ENCODE results near the gene TPTE2.
"Not testable (repeated sequence)": the region's sequence is repeated elsewhere in the genome, so short reads cannot be mapped to it uniquely, and the experiment has no call there.

TPTE2 gene

DNA sequence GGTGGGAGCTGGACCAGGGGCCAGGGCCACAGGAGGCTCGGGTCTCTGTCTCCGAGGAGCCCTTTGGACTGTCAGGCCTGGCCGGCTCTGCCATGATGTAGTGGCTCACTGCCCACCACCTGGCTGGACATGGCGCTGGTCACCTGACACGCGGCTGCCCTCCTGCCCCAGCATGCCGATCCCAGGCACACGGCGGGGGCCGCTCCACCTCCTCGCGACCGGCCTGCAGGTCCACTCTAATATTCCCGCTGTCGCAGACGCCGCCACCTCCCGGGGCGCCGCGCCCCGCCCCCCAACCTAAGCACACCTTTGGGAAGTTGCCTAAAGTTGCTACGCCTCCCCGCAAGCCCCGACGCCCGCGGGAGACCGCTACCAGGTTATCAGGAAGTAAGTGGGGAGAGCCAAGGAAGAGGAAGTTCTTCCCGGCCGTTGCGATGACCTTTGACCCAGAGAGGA lies at the start of gene TPTE2:
TPTE2 (minus strand) TSS at position 406 of the 456 bp plus-strand sequence. CDS start 58,298 bp downstream, outside the sequence.
- not testable (repeated sequence) for H3K4me1 ChIP-seq, H3K4me3 ChIP-seq
- in situ Hi-C loops (cut with MboI; ENCODE audit: low sequenced_read_pairs) = loop anchor here (5.0 kb wide), 1 partner anchor 1701 kb away; no protein-coding TSS in a partner anchor

DNA sequence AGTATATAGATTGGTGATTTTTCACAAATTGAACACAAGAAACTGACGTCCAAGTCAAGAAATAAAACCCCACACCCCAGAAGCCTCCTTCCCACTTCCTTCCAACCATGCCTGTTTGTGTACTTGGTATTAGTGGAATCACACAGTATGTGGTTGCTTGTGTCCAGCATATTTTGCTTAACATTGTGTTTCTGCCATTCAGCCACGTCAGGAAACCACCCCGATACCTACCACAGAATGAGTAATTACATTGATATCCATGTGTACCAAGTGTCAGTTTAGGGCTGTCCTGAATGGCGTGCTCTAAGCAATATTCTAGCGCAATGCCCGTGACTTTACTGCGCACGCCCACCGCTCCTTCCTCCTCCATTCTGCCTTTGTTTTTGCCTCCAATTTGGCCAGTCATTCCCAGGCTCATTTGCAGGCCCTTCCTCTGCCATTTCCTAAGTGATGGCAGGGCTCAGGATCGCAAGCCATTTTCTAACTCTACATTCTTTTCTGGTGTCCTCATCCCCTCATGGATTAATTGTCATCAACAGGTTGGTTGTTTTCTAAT lies 46.3 kb upstream of the TPTE2 start:
- H3K27me3 ChIP-seq (ENCODE audit: low read depth) = no peaks in the 10 kb centered on the region
- no peaks in the 10 kb centered on the region; the same call in 1 of the 2 replicates for H3K9me3 ChIP-seq
- peaks cover 32% of the 10 kb centered on the region for H3K36me3 ChIP-seq (replicated peaks)
- H3K4me3 ChIP-seq = no peak overlapping the region
- no peak for DNase-seq (ENCODE audit: low spot score in 2 of 2)
- peaks cover 18% of the 10 kb centered on the region for H3K4me1 ChIP-seq
- in situ Hi-C loops (cut with MboI; ENCODE audit: low sequenced_read_pairs) = no loop called here

More for the DNA sequence above, at the start of gene TPTE2:
- H3K9me3 ChIP-seq; DNase-seq (ENCODE audit: low spot score in 2 of 2); H3K27me3 ChIP-seq (ENCODE audit: low read depth); H3K36me3 ChIP-seq (replicated peaks): not testable (repeated sequence)

DNA sequence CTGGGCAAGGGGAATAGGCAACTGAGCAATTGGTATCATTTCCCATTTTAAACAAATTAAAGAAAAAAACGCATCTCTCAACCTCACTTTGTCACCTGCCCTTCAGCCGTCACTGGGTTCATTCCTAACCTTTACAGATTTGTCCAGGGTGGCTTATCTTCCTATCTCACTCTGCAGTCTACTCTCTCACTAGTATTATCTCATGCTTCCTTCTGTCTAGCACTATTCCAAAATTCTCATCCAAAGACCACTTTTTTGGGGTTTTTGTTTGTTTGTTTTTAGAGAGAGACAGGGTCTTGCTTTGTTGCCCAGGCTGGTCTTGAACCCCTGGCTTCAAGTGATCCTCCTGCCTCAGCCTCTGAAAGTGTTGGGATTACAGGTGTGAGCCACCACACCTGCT lies 45.4 kb upstream of the TPTE2 start:
- H3K4me1 ChIP-seq = peaks cover 18% of the 10 kb centered on the region
- in situ Hi-C loops (cut with MboI; ENCODE audit: low sequenced_read_pairs) = no loop called here
- no peak overlapping the region for H3K4me3 ChIP-seq
- H3K36me3 ChIP-seq (replicated peaks) = peaks cover 32% of the 10 kb centered on the region
- no peaks in the 10 kb centered on the region for H3K27me3 ChIP-seq (ENCODE audit: low read depth)
- no peaks in the 10 kb centered on the region; the same call in 1 of the 2 replicates for H3K9me3 ChIP-seq
- no peak for DNase-seq (ENCODE audit: low spot score in 2 of 2)

DNA sequence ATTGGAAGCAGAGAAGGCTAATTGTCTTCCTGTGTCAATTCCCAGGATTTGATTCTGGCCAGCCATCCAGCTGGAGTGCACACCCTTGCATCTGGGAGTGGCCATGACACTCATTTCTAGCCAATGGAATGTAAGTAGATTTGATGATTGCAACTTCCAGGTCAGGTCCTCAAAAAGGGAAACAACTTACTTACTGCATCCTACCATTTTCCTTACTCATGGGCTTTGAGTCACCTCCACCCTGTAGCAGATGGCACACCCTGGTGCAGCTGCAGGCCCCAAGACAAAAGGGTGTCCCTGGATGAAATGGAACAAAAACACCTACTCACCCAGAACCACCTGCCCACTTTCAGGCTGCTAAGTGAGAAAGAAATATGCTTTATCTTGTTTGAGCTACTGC lies 44.8 kb upstream of the TPTE2 start:
- peaks cover 32% of the 10 kb centered on the region for H3K36me3 ChIP-seq (replicated peaks)
- no peak for DNase-seq (ENCODE audit: low spot score in 2 of 2)
- H3K9me3 ChIP-seq = no peaks in the 10 kb centered on the region; the same call in 1 of the 2 replicates
- no peak overlapping the region for H3K4me3 ChIP-seq
- H3K27me3 ChIP-seq (ENCODE audit: low read depth) = no peaks in the 10 kb centered on the region
- peaks cover 21% of the 10 kb centered on the region for H3K4me1 ChIP-seq
- in situ Hi-C loops (cut with MboI; ENCODE audit: low sequenced_read_pairs) = no loop called here

DNA sequence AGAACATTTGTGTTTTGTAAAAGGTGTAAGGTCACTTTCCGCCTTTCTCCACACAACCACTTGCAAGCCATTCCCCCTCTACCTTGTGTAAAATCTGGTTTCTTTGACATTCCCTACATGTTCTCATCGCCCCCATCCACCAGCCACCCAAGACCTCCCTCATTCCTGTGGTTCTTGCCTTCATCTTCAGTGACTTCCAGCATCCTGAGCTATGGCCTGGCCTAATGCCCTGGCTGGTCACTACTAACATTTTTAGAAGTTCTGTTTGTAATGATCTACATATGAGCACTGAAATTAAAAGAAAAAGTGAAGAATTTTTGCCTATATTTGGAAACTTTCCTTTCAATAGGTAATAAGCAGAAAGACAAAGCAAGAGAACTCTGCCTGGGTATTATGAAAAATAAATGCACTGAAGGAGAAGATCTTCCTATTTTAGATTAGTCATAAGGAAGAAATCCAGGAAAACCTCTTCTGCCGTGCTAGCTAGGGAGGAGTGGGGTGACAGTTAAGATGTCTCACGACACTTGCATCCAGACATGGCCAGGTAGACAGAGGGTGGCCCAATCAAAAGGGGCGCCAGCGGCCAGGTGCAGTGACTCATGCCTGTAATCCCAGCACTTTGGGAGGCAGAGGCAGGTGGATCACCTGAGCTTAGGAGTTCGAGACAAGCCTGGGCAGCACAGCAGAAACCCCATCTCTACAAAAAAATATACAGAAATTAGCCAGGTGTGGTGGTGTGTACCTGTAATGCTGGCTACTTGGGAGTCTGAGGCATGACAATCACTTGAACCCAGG lies 44.0 kb upstream of the TPTE2 start:
- Histone ChIP-seq H3K27me3 (ENCODE audit: low read depth) (no peaks in the 10 kb centered on the region), H3K4me1 (peaks cover 24% of the 10 kb centered on the region), H3K4me3 (no peak overlapping the region), H3K9me3 (no peaks in the 10 kb centered on the region), H3K36me3 (replicated peaks) (peaks cover 28% of the 10 kb centered on the region)
- in situ Hi-C loops (cut with MboI; ENCODE audit: low sequenced_read_pairs) = no loop called here
- DNase-seq (ENCODE audit: low spot score in 2 of 2) = no peak

DNA sequence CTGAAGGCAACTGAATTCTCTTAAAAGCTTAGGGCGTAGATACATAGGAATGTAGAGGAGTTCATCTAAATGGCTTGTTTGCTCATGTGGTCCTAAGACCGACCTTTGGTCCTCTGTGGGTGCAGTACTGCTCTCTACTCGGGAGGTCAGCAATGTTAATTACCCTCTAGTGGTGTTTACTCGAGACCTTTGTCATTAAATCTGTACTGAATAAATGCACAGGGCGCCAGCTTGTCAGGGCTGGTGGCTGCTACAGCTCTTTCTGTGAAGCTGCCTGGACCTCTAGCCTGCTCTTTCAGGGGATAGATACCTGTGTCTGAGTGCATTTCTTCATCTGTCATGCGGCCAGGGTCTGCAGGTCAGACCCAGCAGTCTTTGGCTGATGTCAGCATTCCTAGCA lies 43.0 kb upstream of the TPTE2 start:
- DNase-seq (ENCODE audit: low spot score in 2 of 2) = peak; percentile 28 to 41

DNA sequence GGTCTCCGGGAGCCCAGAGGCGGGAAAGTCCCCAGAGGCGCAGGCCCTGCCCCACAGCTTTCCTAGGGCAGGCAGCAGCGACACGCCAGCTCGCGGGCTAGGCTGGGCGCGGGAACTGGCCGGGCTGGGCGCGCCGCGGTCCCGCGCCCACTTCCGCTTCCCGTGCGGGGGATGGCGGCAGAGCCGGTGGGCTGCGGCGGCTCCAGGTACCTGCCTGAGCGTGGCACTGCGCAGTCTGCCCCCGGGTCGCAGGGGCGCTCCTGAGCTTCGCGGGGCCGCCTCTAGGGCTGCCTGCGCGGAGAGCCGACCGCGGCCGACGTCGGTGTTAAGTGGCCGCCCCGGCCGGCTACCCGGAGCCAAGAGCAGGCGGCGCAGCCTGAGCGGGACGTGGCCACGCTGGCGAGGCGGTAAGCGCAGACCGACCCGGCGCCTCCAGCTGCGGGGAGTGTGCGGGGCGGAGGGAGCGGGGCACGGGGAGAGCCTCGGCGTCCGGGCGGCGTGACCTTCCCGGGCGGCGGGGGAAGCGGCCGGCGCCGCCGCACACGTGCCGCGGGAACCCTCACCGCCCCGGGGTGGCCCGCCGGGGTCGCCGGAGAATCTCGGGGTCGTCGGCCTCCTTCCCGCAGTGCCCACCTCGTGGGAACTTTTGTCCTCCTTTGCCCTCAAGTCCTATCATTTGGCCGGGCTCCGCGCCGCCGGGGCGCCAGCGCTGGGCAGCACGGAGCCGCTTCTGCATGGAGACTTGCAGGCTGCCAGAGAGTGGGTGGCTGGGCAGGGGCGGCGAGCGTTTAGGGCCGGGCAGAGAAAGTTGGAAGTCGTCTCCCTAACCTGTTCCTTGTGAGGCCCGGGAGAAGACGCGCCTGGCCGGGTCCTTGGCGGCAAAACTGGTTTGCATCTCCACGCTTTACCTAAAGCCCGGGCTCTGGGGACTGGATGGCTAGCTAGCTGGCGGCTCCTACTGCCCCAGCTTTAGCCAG lies 40.7 kb upstream of the TPTE2 start:
- in situ Hi-C loops (cut with MboI; ENCODE audit: low sequenced_read_pairs) = no loop called here
- peaks cover 19% of the 10 kb centered on the region for H3K36me3 ChIP-seq (replicated peaks)

More for the DNA sequence above, 43.0 kb upstream of the TPTE2 start:
- peaks cover 33% of the 10 kb centered on the region for H3K4me1 ChIP-seq
- H3K9me3 ChIP-seq = no peaks in the 10 kb centered on the region
- peak overlapping the region; percentile 64; the same call in 1 of the 2 replicates for H3K4me3 ChIP-seq
- peaks cover 28% of the 10 kb centered on the region for H3K36me3 ChIP-seq (replicated peaks)
- in situ Hi-C loops (cut with MboI; ENCODE audit: low sequenced_read_pairs) = no loop called here
- H3K27me3 ChIP-seq (ENCODE audit: low read depth) = no peaks in the 10 kb centered on the region

DNA sequence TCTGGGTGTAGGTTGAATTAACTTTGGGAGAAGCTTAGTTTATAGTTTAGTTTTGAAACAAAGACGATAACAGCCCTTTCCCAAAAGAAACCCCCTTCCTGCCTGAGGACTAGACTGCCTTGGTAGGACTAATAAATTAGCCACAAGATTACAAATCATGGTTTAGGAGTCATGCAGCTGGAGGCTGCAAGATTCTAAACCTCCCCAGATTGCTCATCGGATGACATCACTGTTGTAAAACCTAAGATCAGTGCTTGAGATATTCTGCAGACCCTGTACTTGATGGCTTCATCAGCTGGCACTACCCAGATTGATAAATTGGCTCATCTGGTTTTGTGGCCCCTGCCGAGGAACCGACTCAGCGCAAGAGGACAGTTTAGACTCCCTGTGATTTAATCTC lies 36.2 kb upstream of the TPTE2 start:
- Histone ChIP-seq H3K9me3 (no peaks in the 10 kb centered on the region), H3K4me3 (no peak overlapping the region), H3K36me3 (replicated peaks) (no peaks in the 10 kb centered on the region), H3K27me3 (ENCODE audit: low read depth) (no peaks in the 10 kb centered on the region), H3K4me1 (peaks cover 18% of the 10 kb centered on the region)
- in situ Hi-C loops (cut with MboI; ENCODE audit: low sequenced_read_pairs) = no loop called here
- DNase-seq (ENCODE audit: low spot score in 2 of 2) = no peak

More for the DNA sequence above, 40.7 kb upstream of the TPTE2 start:
- DNase-seq (ENCODE audit: low spot score in 2 of 2) = peak; percentile 41 to 69
- Histone ChIP-seq H3K4me1 (peaks cover 36% of the 10 kb centered on the region), H3K27me3 (ENCODE audit: low read depth) (no peaks in the 10 kb centered on the region), H3K9me3 (no peaks in the 10 kb centered on the region), H3K4me3 (peak overlapping the region; percentile 64)

DNA sequence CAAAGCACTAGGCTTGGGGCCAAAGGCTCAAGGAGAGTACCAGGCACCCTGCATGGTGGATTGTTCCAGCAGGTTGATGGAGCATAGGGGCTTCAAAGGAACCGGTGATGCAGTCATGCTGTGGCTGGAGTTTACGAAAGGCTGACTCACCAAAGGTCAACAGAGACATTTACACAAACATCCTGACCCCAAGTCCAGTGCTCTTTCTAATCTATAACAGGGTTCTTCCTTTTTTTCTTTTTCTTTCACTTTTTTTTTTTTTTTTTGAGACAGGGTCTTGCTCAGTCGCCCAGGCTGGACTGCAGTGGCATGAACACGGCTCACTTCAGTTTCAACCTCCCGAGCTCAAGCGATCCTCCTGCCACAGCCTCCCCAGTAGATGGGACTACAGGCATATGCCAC lies 35.6 kb upstream of the TPTE2 start:
- no peak for DNase-seq (ENCODE audit: low spot score in 2 of 2)
- in situ Hi-C loops (cut with MboI; ENCODE audit: low sequenced_read_pairs) = no loop called here

DNA sequence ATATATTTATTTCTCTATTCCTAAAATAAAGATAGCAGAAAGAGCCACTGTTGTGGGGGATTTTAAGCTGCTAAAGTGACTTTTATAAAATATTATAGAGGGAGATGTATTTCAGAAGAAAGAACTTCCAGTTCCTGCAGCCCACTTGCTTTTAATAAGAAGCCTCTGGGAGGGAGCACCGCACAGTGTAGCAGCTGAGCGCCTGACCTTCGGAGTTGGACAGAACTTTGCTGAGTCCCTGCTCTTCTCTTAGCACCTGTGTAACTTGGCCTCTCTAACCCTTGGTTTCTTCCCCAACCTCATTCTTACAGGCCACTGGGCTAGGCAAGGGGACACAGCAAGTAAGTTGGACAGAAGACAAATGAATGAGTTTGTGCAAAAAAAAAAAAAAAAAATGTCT lies 34.8 kb upstream of the TPTE2 start:
- in situ Hi-C loops (cut with MboI; ENCODE audit: low sequenced_read_pairs) = no loop called here
- Histone ChIP-seq H3K4me3 (no peak overlapping the region), H3K36me3 (replicated peaks) (no peaks in the 10 kb centered on the region), H3K9me3 (no peaks in the 10 kb centered on the region), H3K27me3 (ENCODE audit: low read depth) (no peaks in the 10 kb centered on the region), H3K4me1 (peaks cover 14% of the 10 kb centered on the region)
- DNase-seq (ENCODE audit: low spot score in 2 of 2) = no peak

More for the DNA sequence above, 35.6 kb upstream of the TPTE2 start:
- peaks cover 18% of the 10 kb centered on the region for H3K4me1 ChIP-seq
- H3K36me3 ChIP-seq (replicated peaks) = no peaks in the 10 kb centered on the region
- H3K27me3 ChIP-seq (ENCODE audit: low read depth) = no peaks in the 10 kb centered on the region
- H3K4me3 ChIP-seq = no peak overlapping the region
- H3K9me3 ChIP-seq = no peaks in the 10 kb centered on the region

DNA sequence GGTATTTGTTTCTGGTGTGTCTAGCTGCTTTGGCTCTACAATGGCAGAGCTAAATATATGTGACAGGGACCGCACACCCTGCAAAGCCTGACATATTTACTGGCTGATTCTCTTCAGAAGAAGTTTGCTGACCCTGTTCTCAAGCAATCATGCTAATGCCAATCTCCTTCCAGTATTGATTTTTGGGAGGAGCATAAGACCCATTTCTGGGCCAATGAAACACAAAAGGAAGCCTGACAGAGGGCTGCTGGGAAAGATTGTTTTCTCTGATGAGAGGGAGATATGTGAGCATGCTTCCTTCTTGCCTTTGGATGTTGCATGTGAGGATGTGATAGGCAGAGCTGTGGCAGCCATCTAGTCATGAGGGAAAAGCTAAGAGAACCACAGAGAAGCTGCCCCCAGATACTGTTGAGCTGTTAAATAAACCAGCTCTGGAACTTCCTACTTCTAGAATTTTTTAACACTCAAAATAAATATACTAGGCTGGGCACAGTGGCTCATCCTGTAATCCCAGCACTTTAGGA lies 31.4 kb upstream of the TPTE2 start:
- no peak for DNase-seq (ENCODE audit: low spot score in 2 of 2)
- Histone ChIP-seq H3K4me3 (no peak overlapping the region), H3K36me3 (replicated peaks) (no peaks in the 10 kb centered on the region), H3K9me3 (no peaks in the 10 kb centered on the region), H3K4me1 (no peaks in the 10 kb centered on the region), H3K27me3 (ENCODE audit: low read depth) (no peaks in the 10 kb centered on the region)
- in situ Hi-C loops (cut with MboI; ENCODE audit: low sequenced_read_pairs) = no loop called here

DNA sequence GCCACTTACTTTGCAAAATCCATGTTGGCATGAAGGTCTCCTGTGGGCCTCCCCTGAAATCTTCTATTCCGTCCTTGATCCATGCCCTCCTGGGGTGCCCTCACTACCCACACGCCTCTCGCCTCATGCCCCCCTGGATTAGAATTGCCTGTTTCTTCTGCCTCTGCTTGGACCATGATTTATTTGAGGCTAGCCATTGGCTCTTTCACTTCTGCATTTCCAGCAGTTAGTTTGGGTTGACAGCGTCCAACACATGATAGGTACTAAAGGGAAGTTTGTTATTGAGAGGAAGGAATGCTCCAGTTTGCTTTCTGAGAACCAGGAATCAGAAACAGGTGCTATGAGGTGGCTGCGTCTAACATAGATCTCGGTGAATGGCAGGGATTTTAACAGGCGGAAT lies 30.5 kb upstream of the TPTE2 start:
- H3K9me3 ChIP-seq = no peaks in the 10 kb centered on the region
- H3K27me3 ChIP-seq (ENCODE audit: low read depth) = no peaks in the 10 kb centered on the region
- H3K4me3 ChIP-seq = no peak overlapping the region
- in situ Hi-C loops (cut with MboI; ENCODE audit: low sequenced_read_pairs) = no loop called here
- no peak for DNase-seq (ENCODE audit: low spot score in 2 of 2)
- no peaks in the 10 kb centered on the region for H3K36me3 ChIP-seq (replicated peaks)
- H3K4me1 ChIP-seq = peaks cover 7% of the 10 kb centered on the region; the same call in 1 of the 2 replicates

DNA sequence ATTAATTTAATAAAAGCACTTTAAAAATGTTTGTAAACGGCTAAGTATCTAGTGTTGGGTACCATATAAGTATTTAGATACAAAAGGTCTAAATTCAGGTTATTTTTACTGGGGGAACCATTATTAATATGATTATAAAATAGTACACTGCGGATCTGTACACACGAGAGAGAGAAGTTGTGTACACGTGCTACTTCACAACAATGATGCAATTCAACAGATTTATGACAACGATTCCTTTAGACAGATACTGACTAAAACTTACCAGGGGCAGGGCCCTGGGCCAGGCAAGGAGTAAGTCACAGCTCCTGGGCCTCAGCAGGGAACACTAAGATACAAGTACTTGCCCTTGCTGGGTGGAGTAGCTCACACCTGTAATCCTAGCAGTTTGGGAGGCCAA lies 29.1 kb upstream of the TPTE2 start:
- no peaks in the 10 kb centered on the region for H3K9me3 ChIP-seq
- DNase-seq (ENCODE audit: low spot score in 2 of 2) = no peak
- peaks cover 7% of the 10 kb centered on the region; the same call in 1 of the 2 replicates for H3K4me1 ChIP-seq
- no peaks in the 10 kb centered on the region for H3K27me3 ChIP-seq (ENCODE audit: low read depth)
- no peak overlapping the region for H3K4me3 ChIP-seq
- no peaks in the 10 kb centered on the region for H3K36me3 ChIP-seq (replicated peaks)
- in situ Hi-C loops (cut with MboI; ENCODE audit: low sequenced_read_pairs) = no loop called here

Data from HAP-1 (cell line).